Left forelimb (tissue), 1 donor: ENCODE measurements around the gene PIAS1.
"Not testable (repeated sequence)": the region's sequence is repeated elsewhere in the genome, so short reads cannot be mapped to it uniquely, and the experiment has no call there.

ENCODE experiments used
- DNase-seq: peaks from one replicate; pipeline ENCODE4 v3.0.0-alpha.2; 2018; ENCODE audit warnings: low spot score

The PIAS1 gene

GRCh38 chr15:68234060-68234459 is 179.9 kb downstream of the PIAS1 start:
- no peak for DNase-seq

GRCh38 chr15:68234520-68234919 is 180.4 kb downstream of the PIAS1 start:
- not testable (repeated sequence) for DNase-seq

- DNase-seq = no peak
Observed at GRCh38 chr15:68235022-68235421, 180.9 kb downstream of the PIAS1 start.

- DNase-seq = no peak
Observed at GRCh38 chr15:68239025-68239424, 184.9 kb downstream of the PIAS1 start.

- DNase-seq = no peak
Observed at GRCh38 chr15:68241088-68241935, 187.2 kb downstream of the PIAS1 start.
